Colon (tissue), 2 donors: ENCODE data around the gene ZP4.

Experiments
- FAIRE-seq: peaks from 2 replicates; lab custom pipeline; 2012; peaks lifted over from hg19 to GRCh38; lab: Jason Lieb, UNC
- donor health status: control.
- donor health status: control.

ZP4 gene

DNA sequence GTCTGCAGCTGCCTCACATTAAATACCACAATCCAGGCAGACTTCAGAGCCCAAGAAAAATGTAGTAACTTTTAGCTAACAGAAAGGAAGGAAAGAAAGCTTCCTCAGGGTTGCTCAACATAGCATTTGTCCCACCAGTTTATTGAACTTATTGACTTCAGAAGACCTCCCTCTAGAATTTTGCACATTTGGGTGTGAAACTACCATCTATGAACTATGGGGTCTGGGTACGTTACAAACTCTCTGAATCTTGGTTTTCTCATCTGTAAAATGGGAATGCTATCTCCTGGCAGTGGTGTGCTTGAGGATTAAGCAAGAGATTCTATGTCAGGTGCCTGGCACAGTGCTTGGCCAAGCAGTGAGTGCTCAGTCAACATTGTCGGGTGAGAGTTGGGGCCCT, at the start of gene ZP4:
ZP4 (minus strand) TSS at position 101 of the 400 bp plus-strand sequence. CDS start 287 bp downstream, outside the sequence.
- no peak for FAIRE-seq

- FAIRE-seq: no peak
These were observed 47.8 kb upstream of the ZP4 start for GRCh38 chr1:237938553-237938952.

- FAIRE-seq: no peak
These were observed 47.3 kb upstream of the ZP4 start for GRCh38 chr1:237938068-237938467.

DNA sequence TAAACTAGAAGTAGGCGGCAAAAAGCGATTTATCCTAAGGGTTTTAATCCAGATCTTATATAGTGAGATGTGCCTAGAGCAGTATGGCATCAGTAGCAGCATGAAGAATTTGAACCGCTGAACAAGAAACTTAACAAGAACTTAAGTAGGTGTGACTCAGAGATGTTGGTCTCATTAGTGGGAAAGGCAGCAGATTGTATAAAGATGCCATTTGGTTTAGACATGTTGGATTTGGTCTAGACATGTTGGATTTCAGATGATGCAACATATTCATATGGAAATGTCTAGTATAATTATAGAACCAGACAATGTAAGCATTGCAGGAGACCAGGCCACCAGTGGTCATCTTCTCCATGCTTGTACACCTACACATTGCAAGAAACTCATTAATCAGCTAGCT, 42.1 kb upstream of the ZP4 start:
- FAIRE-seq: no peak

DNA sequence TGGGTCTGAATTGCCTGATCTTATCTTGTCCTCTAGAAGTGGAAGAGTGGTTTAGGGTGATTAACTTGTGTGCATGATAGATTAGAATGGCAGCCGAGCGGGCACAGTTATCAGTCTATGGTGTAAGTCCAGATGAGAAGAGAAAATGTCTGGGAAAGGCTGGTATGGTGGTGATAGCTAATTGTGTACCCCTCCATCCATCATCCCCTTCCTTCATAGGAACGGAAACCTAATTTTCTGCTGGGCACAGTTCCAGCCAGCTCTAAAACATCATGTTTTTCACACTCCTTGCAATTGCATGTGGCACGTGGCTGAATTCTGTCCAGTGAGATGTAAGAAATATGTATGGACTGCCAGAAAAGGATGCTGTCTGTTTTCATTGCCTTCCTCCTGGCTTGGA, 40.9 kb upstream of the ZP4 start:
- FAIRE-seq: no peak

DNA sequence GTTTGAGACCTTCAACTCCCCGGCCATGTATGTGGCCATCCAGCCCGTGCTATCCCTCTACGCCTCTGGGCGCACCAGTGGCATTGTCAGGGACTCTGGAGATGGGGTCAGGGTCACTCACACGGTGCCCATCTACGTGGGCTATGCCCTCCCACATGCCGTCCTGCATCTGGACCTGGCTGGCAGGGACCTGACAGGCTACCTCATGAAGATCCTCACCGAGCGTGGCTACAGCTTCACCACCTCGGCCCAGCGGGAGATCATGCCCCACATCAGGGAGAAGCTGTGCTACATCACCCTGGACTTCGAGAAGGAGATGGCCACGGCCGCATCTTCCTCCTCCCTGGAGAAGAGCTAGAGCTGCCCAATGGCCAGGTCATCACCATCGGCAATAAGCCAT, 36.5 kb upstream of the ZP4 start:
- no peak for FAIRE-seq

- FAIRE-seq: no peak
These were observed 30.6 kb upstream of the ZP4 start for GRCh38 chr1:237921306-237921705.

DNA sequence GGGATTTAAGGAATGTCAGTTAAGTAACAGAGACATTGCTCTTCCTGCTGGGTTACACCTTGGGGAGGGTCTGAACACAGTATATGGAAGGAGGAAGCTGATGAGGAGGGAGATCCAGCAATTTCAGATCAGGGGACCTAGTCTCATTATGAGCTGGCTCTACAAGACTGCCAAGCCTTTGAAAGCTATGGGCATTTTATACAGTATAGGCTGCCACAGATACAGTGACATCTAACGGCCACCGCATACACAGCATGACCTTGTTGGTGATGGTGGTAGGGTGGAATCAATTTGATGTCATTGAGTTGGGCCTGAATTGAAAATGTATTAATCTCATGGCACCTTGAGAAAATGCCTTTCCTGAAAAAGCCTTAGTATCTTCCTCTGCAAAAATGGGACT, 22.6 kb upstream of the ZP4 start:
- no peak for FAIRE-seq

DNA sequence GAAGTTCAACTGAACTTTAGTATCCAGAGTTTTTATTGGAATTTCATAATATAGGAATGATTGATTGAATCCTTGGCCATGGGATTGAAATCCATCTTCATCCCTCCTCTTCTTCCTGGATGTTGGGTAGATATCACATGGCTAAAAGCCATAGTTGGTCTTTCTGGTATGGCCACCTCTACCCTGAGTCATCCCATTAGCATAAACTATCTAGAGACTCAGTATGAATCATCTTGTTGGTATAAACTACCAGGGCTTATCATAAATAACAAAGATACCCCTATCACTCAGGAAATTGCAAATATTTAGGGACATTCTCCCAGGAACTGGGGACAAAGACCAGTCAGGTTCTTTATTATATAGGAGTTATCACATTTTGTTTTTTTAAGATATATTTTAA, 21.2 kb upstream of the ZP4 start:
- no peak for FAIRE-seq

DNA sequence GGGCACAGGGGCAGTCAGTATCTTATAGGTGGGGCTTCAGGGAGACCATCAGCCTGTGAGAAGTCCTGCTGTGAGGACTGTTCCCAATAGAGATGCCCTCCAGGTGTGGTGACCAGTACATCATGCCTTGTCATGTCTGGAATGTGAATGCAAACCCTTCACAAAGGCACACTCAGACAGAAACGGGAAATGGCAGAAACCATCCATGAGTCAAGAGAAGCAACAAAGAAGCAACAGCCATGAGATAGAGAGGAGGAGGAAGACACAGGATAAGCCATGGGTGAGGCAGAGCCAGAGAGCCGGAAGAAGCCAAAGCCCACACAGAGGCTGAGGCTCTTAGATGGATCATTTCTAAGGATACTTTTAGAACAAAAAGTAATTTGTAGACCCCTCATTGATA, 20.1 kb upstream of the ZP4 start:
- FAIRE-seq: no peak

- FAIRE-seq: no peak
These were observed 13.2 kb upstream of the ZP4 start for GRCh38 chr1:237903961-237904360.

- no peak for FAIRE-seq
These were observed 12.4 kb upstream of the ZP4 start for GRCh38 chr1:237902960-237903743.

DNA sequence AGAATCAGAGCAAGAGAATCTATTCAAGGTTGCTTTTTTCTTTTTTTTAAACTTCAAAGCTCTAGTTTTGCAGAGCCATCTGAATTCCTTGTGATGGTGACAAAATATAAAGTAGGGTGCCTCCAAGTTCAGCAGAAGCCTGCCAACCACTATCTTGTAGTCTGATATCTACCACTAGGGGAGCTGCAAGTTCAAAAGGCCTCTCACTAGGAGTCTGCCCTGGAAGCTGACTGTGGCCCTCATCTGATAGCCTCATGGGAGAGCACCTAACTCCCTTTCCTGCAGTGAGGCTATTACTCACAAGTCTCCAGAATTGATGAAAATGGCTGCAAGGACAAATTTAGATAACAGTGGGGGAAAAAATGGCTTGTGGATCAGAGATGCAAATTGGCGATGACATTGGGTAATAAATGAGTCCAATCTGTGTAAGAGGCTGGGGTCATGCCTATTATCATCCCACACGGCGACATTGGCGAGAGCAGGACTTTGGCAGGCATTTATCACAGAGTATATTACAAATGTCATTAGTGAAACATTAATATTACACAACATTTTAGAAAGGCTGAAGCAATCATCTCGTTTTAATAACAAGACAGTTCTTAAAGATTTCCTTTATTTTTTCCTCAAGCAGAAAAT, 10.7 kb upstream of the ZP4 start:
- FAIRE-seq: no peak

DNA sequence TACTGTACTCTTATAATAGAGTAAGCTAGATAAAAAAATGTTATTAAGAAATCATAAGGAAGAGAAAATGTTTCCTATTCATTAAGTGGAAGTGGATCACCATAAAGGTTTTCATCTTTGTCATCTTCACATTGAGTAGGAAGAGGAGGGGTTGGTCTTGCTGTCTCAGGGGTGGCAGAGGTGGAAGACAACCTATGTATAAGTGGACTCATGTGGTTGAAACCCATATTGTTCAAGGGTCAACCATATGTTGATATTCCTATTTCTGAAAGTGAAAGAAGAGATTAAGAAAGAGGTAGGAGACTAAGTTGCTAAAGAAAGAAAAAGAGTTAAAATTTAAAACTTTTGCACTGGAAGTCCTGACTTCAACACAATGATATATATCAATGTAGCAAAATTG, 4.9 kb upstream of the ZP4 start:
- FAIRE-seq: no peak

DNA sequence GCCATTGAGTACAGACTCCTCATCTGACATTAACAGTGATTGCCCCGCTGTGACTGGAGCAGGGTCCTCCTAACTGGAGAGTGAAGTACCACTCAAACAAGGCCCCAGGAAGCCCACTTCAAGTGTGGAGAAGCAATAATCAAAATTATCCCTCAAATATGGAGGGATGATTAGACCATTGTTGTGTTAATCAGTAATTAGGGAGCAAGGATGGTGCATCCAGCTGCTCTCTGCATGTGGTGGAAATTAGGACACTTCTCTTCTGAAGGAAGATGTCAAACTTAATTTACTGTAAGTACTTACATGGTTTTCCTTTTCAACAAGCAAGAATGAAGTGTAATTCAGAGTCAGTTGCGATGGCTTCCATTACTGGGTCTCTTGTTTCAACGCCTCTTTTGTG, 3.4 kb upstream of the ZP4 start:
- FAIRE-seq: no peak

- no peak for FAIRE-seq
These were observed 1.3 kb upstream of the ZP4 start for GRCh38 chr1:237891979-237892378.

DNA sequence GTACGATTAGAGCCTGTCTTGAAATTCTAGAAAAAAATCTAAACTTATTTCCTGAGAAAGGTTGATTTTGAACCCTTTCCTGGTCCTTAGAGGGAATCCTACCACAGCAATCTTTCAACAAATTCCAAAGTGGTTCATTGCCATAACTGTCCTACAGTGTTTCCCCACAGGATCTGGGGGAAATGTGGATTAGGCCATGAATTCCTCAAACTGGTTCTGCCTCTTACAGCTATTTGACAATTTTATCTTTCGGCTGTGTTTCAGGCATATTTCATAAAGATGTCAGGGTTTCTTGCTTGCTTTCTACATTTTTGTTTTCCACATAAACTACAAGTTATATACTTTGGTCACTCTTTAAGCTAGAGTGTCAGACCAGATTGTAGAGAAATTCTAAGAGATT, 544 bp upstream of the ZP4 start:
- no peak for FAIRE-seq

DNA sequence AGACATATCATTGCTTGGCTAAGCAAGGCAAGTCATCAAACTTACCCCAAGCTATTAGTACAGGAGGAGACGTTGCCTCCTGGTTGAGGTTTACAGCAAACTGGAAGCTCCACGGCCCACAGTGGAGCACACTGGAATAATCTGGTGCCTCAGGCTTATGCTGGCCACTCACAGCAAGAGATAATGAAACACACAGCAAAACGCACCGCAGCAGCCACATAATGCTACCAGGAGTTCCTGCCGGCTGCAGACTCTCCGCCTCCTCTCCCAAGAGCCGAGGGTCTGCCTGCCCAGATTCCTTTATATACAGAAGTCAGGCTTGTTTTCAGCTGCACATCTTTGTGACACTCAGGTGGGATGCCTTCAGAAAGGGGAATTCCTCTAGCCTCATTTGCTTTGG, 306 bp downstream of the ZP4 start:
- no peak for FAIRE-seq

DNA sequence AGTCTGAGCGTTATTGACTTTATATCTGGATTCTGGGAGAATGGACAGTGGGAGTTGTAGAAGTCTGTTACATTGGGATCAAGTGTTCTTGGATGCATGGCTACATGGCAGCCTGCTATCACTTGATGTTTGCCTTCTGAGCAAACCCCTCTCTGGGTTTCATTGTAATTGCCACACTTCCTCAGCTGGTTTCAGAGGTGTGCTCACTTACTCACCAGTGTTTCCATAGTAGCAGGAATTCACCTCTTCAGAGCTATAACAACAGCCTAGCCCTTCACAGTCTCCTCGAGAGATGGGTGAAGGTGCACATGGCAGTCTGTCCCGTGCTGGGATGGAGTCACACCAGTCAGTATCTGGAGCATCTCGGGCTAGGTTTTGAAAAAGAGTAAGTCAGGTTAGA, 2.6 kb downstream of the ZP4 start:
- no peak for FAIRE-seq

GRCh38 chr1:237887542-237887941, 3.2 kb downstream of the ZP4 start:
- no peak for FAIRE-seq

DNA sequence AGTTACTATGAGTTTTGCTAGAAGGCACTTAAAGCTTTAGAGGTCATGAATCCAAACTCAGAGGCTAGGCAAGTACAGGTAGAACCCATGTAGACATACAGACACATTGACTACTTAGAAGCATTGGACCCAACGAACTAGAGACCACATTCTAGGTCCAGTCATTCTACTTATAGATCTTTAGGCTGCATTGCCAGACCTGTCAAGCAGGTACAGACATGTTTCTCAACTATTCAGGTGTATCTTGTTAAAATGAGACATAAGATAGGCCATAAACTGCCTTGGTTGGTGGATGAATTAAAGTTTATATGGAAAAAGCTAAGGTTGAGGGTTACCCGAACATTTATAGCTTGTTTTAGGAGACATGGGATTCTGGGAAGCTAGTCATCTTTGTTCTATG, 6.5 kb downstream of the ZP4 start:
- FAIRE-seq: no peak

DNA sequence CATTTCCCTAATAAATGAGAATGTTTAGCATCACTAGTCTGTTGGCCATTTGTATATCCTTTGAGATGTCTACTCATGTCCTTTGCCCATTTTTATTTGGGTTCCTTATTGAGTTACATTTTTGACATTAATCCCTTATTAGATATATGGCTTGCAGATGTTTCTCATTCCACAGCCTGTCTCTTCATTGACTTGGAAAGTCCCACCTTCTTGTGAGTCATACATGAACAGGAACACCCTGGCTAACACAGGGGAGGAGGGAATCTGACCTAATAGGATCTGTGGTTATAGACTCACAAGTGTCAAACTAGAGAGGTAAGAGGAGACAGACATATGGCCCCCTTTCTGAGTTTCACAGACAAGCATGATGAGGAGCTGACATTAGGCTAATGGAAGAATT, 11.5 kb downstream of the ZP4 start:
- no peak for FAIRE-seq

DNA sequence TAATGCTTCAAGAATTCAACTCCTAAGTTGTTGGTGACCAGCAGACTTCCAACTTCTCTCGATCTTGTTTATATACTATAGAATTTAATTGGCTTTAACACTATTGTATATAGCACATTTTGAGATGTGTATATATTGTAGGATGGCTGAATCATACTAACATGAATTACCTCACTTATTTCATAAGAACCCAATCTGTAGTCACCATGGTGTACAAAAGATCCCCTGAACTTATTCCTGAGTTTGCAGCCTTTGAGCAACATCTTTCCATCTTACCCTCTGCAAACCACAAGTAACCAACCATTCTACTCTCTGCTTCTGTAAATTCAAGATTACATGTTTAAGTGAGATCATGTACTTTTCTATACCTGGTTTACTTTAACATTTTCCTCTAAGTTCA, 12.3 kb downstream of the ZP4 start:
- no peak for FAIRE-seq

DNA sequence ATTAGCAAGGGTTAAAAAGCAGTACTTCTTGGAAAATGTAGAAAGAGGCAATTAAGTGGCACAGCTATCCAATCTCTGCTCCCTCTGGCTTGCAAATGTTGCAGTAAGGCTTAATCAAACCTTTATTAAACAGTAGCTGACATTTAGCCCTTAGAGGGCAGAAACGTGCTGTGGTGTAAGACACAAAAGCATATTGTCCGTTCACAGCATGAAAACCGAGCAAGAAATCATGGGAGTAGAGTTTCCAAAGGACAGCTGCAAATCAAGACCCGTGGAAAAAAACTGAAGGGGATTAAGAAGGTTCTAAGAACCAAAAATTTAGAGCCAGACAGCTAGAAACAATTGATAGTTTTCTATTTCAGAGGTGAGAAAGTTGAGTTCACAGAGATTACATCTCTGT, 13.1 kb downstream of the ZP4 start:
- no peak for FAIRE-seq
